ENCODE measurements around the gene SAMMSON. TPM values are rescaled to one million over a fixed set of nuclear protein-coding genes. Genes with fewer than 3 reads are reported as not detected.

The SAMMSON gene
- total RNA-seq, 4 donors from 2014 or later = 0.34 to 0.94 (median 0.88) TPM; not detected in 1

DNA sequence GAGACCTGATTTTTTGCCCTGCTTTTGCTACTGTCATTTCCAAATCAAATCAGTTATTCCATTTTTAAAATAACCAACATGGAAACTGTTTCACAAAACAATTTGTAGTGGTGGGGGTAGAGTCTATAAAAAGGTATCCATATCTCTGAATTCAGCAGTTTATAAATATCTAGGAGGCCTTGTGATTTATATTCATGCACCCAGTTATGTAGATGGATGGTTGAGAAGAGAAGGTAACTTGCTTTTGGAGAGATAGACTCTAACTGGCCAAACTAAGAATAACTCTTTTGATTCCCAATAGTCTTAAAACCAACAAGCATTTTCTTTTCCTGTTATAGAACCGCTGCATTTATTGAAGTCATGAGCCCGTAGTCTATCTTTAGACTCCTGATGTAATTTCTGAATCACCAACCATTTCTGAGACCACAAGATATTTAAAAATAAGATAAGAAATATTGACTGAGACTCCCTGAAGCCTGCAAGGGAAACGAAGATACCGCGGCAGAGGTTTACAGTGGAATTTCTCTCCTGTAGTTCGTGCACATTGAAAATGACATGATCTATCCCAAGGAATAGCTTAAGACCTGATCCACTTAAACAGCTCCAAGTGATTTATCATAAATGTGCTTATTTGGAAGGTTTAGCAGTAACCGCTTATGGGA, 68.5 kb downstream of the SAMMSON start:
- TF ChIP-seq, protein P1, sequence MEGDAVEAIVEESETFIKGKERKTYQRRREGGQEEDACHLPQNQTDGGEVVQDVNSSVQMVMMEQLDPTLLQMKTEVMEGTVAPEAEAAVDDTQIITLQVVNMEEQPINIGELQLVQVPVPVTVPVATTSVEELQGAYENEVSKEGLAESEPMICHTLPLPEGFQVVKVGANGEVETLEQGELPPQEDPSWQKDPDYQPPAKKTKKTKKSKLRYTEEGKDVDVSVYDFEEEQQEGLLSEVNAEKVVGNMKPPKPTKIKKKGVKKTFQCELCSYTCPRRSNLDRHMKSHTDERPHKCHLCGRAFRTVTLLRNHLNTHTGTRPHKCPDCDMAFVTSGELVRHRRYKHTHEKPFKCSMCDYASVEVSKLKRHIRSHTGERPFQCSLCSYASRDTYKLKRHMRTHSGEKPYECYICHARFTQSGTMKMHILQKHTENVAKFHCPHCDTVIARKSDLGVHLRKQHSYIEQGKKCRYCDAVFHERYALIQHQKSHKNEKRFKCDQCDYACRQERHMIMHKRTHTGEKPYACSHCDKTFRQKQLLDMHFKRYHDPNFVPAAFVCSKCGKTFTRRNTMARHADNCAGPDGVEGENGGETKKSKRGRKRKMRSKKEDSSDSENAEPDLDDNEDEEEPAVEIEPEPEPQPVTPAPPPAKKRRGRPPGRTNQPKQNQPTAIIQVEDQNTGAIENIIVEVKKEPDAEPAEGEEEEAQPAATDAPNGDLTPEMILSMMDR (IDR thresholded peaks at IDR 0.05; ENCODE audit: low read depth) = no peak

DNA sequence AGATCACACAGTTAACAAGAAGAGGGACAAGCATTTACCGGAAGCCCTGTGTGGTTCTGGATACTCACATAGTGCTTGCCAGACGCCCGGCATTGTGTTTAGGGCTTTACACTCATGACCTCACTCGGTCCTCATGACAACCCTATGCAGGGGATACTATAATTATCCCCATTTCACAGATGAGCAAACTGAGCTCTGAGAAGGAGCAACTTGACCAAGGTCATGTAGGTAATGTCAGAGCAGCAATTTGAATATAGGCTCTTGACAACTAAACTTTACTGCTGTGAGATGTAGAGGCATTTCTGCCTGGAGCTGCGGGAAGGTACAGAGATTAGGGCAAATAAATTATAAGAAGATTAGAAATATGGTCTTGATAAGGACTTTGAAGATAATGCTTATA, 70.0 kb downstream of the SAMMSON start:
- TF ChIP-seq, protein P1 (IDR thresholded peaks at IDR 0.05; ENCODE audit: low read depth) = no peak

DNA sequence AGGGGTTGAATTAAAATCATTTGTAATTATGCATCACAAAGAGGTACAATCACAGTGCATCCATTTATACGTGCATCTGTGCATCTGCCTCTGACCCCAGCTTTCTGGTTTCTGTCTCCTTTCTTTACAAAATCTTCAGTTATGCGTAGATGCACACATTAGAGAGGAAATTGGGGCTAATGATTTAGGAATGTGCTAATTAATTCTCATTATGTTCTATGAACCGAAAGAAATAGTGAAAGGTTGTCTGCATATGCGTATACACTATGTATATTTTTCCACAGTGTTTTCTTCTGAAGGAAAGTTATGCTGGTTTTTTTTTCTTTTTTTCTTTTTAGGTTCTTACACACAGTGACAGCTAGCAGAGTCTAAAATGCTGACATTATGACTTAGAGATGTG, 71.6 kb downstream of the SAMMSON start:
- TF ChIP-seq, protein P1 (IDR thresholded peaks at IDR 0.05; ENCODE audit: low read depth) = no peak

DNA sequence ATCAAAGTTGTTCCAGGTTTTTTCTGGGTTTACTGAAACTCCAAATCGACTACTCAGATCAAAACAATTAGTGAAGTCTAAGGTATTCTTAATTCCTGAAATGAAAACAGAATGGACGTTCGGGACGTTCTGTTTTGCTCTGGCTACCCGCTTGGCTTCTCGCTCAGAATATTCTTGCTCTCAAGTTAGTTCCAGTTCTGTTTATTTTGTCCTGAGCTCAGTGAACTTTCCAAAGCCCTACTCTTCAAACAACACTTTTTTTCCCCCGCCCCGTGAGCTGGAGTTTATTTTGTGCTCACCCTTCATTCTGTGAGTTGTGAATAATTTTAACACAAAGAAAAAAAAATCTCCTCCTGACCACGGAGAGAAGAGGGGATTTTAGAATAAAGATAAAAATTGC, 72.6 kb downstream of the SAMMSON start:
- TF ChIP-seq, protein P1 (IDR thresholded peaks at IDR 0.05; ENCODE audit: low read depth) = no peak

DNA sequence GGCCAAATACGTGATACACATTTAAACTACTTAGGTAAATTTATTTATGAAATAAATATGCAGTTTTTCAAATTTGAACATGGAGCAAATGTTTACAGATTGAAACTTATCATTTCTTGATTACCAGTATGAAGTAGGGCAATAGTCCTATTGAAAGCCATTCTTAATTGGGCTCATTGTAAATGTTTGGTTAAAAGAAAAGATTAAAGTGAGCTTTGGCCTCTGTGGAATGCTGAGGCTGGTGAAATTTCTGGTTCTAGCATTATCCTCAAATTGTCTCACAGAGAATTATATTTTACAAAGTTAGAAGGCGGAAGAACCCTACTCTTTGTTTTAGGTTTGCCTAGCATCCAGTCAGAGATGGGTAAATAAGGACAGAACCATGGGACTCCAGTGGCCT, 73.2 kb downstream of the SAMMSON start:
- TF ChIP-seq, protein P1 (IDR thresholded peaks at IDR 0.05; ENCODE audit: low read depth) = no peak

DNA sequence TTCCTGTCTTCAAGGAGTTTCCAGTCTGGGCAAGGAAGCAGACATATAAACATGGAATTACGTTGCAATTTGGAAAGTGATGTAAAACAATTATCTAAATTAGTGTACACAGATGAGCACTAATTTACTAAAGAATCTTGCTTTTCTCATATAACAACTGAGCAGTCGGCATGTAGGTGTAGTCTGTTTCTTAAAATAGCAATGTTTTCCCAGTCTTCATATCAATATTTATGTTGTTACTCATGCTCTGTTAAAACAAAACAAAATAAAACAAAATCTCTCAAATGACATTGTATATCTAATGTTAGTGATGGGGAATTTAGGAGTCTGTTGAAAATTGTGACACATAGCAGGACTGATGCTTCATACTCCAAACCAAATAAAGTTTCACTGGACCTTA, 75.6 kb downstream of the SAMMSON start:
- TF ChIP-seq, protein P1 (IDR thresholded peaks at IDR 0.05; ENCODE audit: low read depth) = no peak

DNA sequence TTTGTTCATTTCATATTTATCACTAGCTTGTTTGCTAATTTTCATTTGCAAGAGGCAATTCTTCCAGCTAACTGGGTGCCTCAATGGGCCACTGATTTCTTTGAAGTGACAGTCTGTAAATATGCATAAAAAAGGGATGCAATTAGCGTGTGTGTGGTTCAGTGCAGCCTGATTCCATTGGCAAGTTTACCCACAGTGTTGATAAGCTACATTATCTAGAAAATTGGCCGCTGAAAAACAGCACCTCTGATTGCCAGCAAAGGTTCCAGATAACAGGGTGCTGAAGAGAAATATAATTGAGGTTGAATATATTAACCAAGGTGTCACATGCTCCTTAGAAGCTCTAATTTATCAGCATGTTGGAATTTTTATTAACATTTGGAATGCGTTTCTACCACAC, 76.9 kb downstream of the SAMMSON start:
- TF ChIP-seq, protein P1 (IDR thresholded peaks at IDR 0.05; ENCODE audit: low read depth) = no peak

Measured in subcutaneous adipose tissue (tissue), 4 donors.